Measurements from ENCODE around the gene PNMA6E. TPM values are rescaled to one million over a fixed set of nuclear protein-coding genes. Genes with fewer than 3 reads are reported as not detected.

The PNMA6E gene
- total and polyA plus RNA-seq, 9 donors, result not detected

GRCh38 chrX:153438532-153438931 is 37.4 kb upstream of the PNMA6E start:
- no peak overlapping the region for H3K4me3 ChIP-seq (ENCODE audit: low read length)
- H3K4me1 ChIP-seq (ENCODE audit: control insufficient read depth, insufficient read depth, low read length), result no peaks in the 10 kb centered on the region
- 47% methylated on average over 8 of the region's 8 CpGs for WGBS (ENCODE audit: insufficient coverage)
- no peaks in the 10 kb centered on the region for H3K36me3 ChIP-seq (ENCODE audit: control insufficient read depth, insufficient read depth, low read length)
- H3K27ac ChIP-seq (ENCODE audit: low read length), result no peak overlapping the region
- peaks cover 5% of the 10 kb centered on the region for H3K27me3 ChIP-seq (ENCODE audit: control insufficient read depth, insufficient read depth, low read length)
- H3K9me3 ChIP-seq (replicated peaks; ENCODE audit: control insufficient read depth, low read depth, low read length), result no peaks in the 10 kb centered on the region
- peak; percentile 36 for DNase-seq

- Histone ChIP-seq H3K36me3 (ENCODE audit: control insufficient read depth, insufficient read depth, low read length) (no peaks in the 10 kb centered on the region), H3K27ac (ENCODE audit: low read length) (no peak overlapping the region), H3K4me1 (ENCODE audit: control insufficient read depth, insufficient read depth, low read length) (no peaks in the 10 kb centered on the region), H3K4me3 (ENCODE audit: low read length) (no peak overlapping the region), H3K9me3 (replicated peaks; ENCODE audit: control insufficient read depth, low read depth, low read length) (peaks cover 6% of the 10 kb centered on the region), H3K27me3 (ENCODE audit: control insufficient read depth, insufficient read depth, low read length) (peaks cover 6% of the 10 kb centered on the region)
- WGBS (ENCODE audit: insufficient coverage), result no CpG with 5 or more reads among the region's 3 CpGs
- DNase-seq, result no peak
Observed at GRCh38 chrX:153435845-153436244, 34.7 kb upstream of the PNMA6E start.

DNA sequence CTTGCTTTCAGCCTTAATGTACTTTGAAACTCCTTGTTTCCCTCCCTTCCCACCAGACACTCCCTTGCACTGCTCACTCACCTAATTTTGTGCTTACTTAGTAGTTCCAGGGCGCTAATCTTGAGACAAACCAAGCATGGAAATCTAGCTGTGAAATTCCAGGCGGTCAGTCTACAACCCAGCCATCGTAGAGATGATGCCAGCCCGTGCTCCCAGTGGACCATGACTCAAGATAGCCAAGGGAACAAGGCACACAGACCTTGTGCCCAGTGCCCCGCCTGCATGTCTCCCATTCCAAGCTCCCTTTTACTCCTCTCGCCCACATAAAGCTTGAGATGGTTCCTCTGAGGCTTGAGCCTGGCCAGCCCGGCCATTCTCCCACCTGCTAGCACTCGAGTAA is 33.7 kb upstream of the PNMA6E start:
- WGBS (ENCODE audit: insufficient coverage), result 79% methylated on average over 7 of the region's 8 CpGs
- Histone ChIP-seq H3K4me1 (ENCODE audit: control insufficient read depth, insufficient read depth, low read length) (no peaks in the 10 kb centered on the region), H3K27ac (ENCODE audit: low read length) (no peak overlapping the region), H3K36me3 (ENCODE audit: control insufficient read depth, insufficient read depth, low read length) (no peaks in the 10 kb centered on the region), H3K27me3 (ENCODE audit: control insufficient read depth, insufficient read depth, low read length) (peaks cover 4% of the 10 kb centered on the region), H3K9me3 (replicated peaks; ENCODE audit: control insufficient read depth, low read depth, low read length) (peaks cover 8% of the 10 kb centered on the region), H3K4me3 (ENCODE audit: low read length) (no peak overlapping the region)
- DNase-seq, result no peak

DNA sequence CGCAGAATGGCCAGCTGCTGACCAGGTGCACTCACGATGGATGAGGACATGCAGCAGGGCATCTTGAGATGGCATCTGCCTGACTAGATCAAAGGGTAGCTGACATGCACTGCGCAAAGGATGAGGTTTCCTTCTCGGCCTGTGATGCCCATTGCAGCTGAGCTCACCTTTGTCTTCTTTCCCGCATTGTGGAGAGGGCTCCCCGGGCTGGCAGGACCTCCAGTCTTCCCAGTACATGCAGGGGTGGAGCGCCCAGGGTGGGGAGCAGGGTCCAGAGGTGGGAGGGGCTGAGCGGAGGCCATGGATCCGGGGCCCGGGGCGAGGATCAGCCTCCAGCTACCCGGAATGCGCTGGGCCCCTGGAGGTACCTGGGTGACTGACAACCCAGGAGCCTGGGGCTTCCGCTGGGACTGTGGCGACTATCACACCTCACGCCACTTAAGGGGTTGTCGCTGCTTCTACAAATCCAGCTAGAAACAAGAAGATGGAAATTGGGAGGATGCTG is 32.7 kb upstream of the PNMA6E start:
- Histone ChIP-seq H3K27ac (ENCODE audit: low read length) (no peak overlapping the region), H3K4me3 (ENCODE audit: low read length) (no peak overlapping the region), H3K9me3 (replicated peaks; ENCODE audit: control insufficient read depth, low read depth, low read length) (peaks cover 8% of the 10 kb centered on the region), H3K27me3 (ENCODE audit: control insufficient read depth, insufficient read depth, low read length) (peaks cover 4% of the 10 kb centered on the region), H3K4me1 (ENCODE audit: control insufficient read depth, insufficient read depth, low read length) (no peaks in the 10 kb centered on the region), H3K36me3 (ENCODE audit: control insufficient read depth, insufficient read depth, low read length) (no peaks in the 10 kb centered on the region)
- WGBS (ENCODE audit: insufficient coverage), result 85% methylated on average over 17 of the region's 17 CpGs
- no peak for DNase-seq

- no peak for DNase-seq
- no peak overlapping the region for H3K4me3 ChIP-seq (ENCODE audit: low read length)
- WGBS (ENCODE audit: insufficient coverage), result 73% methylated on average over 4 of the region's 12 CpGs
- peaks cover 4% of the 10 kb centered on the region for H3K27me3 ChIP-seq (ENCODE audit: control insufficient read depth, insufficient read depth, low read length)
- H3K9me3 ChIP-seq (replicated peaks; ENCODE audit: control insufficient read depth, low read depth, low read length), result peaks cover 8% of the 10 kb centered on the region
- no peaks in the 10 kb centered on the region for H3K36me3 ChIP-seq (ENCODE audit: control insufficient read depth, insufficient read depth, low read length)
- H3K4me1 ChIP-seq (ENCODE audit: control insufficient read depth, insufficient read depth, low read length), result no peaks in the 10 kb centered on the region
- no peak overlapping the region for H3K27ac ChIP-seq (ENCODE audit: low read length)
Observed at GRCh38 chrX:153433161-153433680, 32.1 kb upstream of the PNMA6E start.

- no peak for DNase-seq
- WGBS (ENCODE audit: insufficient coverage), result 97% methylated on average over 5 of the region's 6 CpGs
- no peak overlapping the region for H3K27ac ChIP-seq (ENCODE audit: low read length)
- peaks cover 2% of the 10 kb centered on the region for H3K27me3 ChIP-seq (ENCODE audit: control insufficient read depth, insufficient read depth, low read length)
- H3K4me1 ChIP-seq (ENCODE audit: control insufficient read depth, insufficient read depth, low read length), result no peaks in the 10 kb centered on the region
- peaks cover 10% of the 10 kb centered on the region for H3K9me3 ChIP-seq (replicated peaks; ENCODE audit: control insufficient read depth, low read depth, low read length)
- H3K4me3 ChIP-seq (ENCODE audit: low read length), result no peak overlapping the region
- no peaks in the 10 kb centered on the region for H3K36me3 ChIP-seq (ENCODE audit: control insufficient read depth, insufficient read depth, low read length)
Observed at GRCh38 chrX:153430796-153431195, 29.6 kb upstream of the PNMA6E start.

GRCh38 chrX:153426204-153426603 is 25.1 kb upstream of the PNMA6E start:
- Histone ChIP-seq H3K4me1 (ENCODE audit: control insufficient read depth, insufficient read depth, low read length) (no peaks in the 10 kb centered on the region), H3K4me3 (ENCODE audit: low read length) (no peak overlapping the region)
- WGBS (ENCODE audit: insufficient coverage), result no CpG with 5 or more reads among the region's 3 CpGs

DNA sequence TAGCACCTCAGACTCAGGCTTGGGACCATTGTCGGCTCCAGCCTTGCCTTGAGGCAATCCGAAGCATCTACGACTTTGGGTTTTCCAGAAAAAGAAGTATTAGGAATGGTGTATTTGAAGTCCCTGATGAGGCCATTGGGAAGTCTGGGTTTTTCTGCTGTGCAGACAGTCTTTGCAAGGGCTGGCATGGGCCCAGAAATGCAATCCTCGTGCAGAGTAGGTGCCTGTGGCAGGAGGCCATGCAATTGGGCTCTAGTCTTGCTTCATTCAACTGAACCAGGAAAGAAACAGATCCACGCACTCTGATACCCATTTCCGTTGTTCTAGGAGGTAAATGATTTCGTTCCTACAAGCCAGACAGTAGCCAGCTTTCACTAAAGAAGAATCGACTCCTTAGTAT is 22.5 kb upstream of the PNMA6E start:
- H3K9me3 ChIP-seq (replicated peaks; ENCODE audit: control insufficient read depth, low read depth, low read length), result peaks cover 3% of the 10 kb centered on the region
- H3K36me3 ChIP-seq (ENCODE audit: control insufficient read depth, insufficient read depth, low read length), result no peaks in the 10 kb centered on the region
- H3K4me1 ChIP-seq (ENCODE audit: control insufficient read depth, insufficient read depth, low read length), result no peaks in the 10 kb centered on the region
- no peak for DNase-seq
- H3K27ac ChIP-seq (ENCODE audit: low read length), result no peak overlapping the region
- H3K27me3 ChIP-seq (ENCODE audit: control insufficient read depth, insufficient read depth, low read length), result no peaks in the 10 kb centered on the region
- no peak overlapping the region for H3K4me3 ChIP-seq (ENCODE audit: low read length)
- 58% methylated on average over 4 of the region's 8 CpGs for WGBS (ENCODE audit: insufficient coverage)

More at GRCh38 chrX:153426204-153426603, 25.1 kb upstream of the PNMA6E start:
- no peaks in the 10 kb centered on the region for H3K27me3 ChIP-seq (ENCODE audit: control insufficient read depth, insufficient read depth, low read length)
- H3K9me3 ChIP-seq (replicated peaks; ENCODE audit: control insufficient read depth, low read depth, low read length), result peaks cover 8% of the 10 kb centered on the region
- no peak for DNase-seq
- H3K27ac ChIP-seq (ENCODE audit: low read length), result no peak overlapping the region
- no peaks in the 10 kb centered on the region for H3K36me3 ChIP-seq (ENCODE audit: control insufficient read depth, insufficient read depth, low read length)

- Histone ChIP-seq H3K9me3 (replicated peaks; ENCODE audit: control insufficient read depth, low read depth, low read length) (no peaks in the 10 kb centered on the region), H3K36me3 (ENCODE audit: control insufficient read depth, insufficient read depth, low read length) (no peaks in the 10 kb centered on the region), H3K4me3 (ENCODE audit: low read length) (no peak overlapping the region), H3K27ac (ENCODE audit: low read length) (no peak overlapping the region), H3K27me3 (ENCODE audit: control insufficient read depth, insufficient read depth, low read length) (no peaks in the 10 kb centered on the region), H3K4me1 (ENCODE audit: control insufficient read depth, insufficient read depth, low read length) (peaks cover 3% of the 10 kb centered on the region)
- WGBS (ENCODE audit: insufficient coverage), result 84% methylated on average over 18 of the region's 18 CpGs
- no peak for DNase-seq
Observed at GRCh38 chrX:153421856-153422255, 20.7 kb upstream of the PNMA6E start.

DNA sequence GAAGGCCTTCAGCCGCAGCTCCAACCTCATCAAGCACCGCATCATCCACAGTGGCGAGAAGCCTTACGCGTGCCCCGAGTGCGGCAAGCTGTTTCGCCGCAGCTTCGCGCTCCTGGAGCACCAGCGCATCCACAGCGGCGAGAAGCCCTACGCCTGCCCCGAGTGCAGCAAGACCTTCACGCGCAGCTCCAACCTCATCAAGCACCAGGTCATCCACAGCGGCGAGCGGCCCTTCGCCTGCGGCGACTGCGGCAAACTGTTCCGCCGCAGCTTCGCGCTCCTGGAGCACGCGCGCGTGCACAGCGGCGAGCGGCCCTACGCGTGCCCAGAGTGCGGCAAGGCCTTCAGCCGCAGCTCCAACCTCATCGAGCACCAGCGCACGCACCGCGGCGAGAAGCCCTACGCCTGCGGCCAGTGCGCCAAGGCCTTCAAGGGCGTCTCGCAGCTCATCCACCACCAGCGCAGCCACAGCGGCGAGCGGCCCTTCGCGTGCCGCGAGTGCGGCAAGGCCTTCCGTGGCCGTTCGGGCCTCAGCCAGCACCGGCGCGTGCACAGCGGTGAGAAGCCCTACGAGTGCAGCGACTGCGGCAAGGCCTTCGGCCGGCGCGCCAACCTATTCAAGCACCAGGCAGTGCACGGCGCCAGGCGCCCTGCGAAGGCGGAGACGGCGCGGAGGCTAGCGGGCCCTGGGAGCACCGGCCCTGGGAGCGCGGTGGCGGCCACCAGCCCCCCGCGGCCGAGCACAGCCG is 19.9 kb upstream of the PNMA6E start:
- peaks cover 5% of the 10 kb centered on the region for H3K4me1 ChIP-seq (ENCODE audit: control insufficient read depth, insufficient read depth, low read length)
- no peak for DNase-seq
- no peaks in the 10 kb centered on the region for H3K27me3 ChIP-seq (ENCODE audit: control insufficient read depth, insufficient read depth, low read length)
- H3K9me3 ChIP-seq (replicated peaks; ENCODE audit: control insufficient read depth, low read depth, low read length), result no peaks in the 10 kb centered on the region
- H3K27ac ChIP-seq (ENCODE audit: low read length), result no peak overlapping the region
- WGBS (ENCODE audit: insufficient coverage), result 92% methylated on average over 90 of the region's 91 CpGs
- H3K36me3 ChIP-seq (ENCODE audit: control insufficient read depth, insufficient read depth, low read length), result no peaks in the 10 kb centered on the region
- no peak overlapping the region for H3K4me3 ChIP-seq (ENCODE audit: low read length)

All from muscle of leg (tissue), 11 donors.